ENCODE data around the gene TEX11.
"Not testable (repeated sequence)": the region's sequence is repeated elsewhere in the genome, so short reads cannot be mapped to it uniquely, and the experiment has no call there.

TEX11 gene

DNA sequence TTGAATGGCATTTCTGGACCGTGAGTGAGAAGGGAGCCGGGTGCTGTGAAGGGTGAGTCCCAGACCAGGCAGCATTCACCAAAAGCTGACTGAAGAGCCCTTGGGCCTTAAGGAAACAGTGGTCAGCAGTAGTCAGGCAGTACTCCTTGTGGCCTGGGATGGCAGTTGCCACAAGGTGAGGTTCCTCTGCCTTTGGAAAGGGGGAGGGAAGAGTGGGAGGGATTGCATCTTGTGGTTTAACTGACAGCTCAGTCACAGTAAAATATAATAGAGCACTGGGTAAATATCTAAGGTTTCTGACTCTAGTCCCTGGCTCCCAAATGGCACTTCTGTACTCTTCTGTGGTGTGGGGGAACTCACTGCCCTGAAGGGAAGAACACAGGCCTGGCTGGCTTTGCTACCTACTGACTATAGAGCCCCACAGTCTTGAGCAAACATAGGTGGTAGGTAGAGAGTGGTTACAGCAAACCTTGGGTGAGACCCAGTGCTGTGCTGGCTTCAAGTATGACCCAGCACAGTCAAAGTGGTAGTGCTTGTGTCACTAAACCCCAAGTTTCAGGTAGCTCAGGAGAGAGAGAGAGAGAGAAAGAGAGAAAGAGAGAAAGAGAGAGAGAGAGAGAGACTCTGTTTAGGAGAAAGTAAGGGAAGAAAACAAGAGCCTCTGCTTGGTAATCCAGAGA, 154.2 kb downstream of the TEX11 start:
- DNase-seq = no peak

DNA sequence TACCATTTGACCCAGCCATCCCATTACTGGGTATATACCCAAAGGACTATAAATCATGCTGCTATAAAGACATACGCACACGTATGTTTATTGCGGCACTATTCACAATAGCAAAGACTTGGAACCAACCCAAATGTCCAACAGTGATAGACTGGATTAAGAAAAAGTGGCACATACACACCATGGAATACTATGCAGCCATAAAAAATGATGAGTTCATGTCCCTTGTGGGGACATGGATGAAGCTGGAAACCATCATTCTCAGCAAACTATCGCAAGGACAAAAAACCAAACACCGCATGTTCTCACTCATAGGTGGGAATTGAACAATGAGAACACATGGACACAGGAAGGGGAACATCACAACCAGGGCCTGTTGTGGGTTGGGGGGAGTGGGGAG, 174.7 kb downstream of the TEX11 start:
- DNase-seq = not testable (repeated sequence)

DNA sequence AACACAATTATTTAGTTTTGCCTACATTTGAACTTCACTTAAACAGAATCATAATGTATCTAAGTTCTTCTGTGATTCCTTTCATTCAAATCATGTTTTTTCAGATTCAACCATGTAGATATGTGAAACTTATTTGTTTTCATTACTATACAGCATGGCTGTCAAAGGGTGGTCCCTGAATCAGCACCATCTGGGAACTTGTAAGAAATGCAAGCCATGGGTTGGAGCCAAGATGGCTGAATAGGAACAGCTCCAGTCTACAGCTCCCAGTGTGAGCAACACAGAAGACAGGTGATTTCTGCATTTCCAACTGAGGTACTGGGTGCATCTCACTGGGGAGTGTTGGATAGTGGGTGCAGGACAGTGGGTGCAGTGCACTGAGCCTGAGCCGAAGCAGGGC, 180.6 kb downstream of the TEX11 start:
- DNase-seq = not testable (repeated sequence)

DNA sequence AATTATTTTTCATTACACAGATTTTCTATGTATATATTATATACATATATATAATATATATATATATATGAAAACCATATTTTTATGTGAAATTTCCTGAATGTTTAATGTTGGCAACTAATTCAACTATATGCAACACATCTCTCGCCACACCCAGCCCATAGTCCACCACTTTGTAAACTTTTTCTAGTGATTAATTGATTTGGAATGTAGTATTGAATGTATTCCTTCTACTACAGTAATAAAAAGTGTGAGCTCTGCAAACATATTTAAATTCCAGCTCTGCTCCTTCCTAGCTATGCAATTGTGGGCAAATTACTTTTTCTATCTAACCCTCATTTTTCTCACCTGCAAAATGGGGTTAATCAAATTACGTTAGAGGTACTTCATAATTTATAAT, 187.8 kb downstream of the TEX11 start:
- DNase-seq = no peak

DNA sequence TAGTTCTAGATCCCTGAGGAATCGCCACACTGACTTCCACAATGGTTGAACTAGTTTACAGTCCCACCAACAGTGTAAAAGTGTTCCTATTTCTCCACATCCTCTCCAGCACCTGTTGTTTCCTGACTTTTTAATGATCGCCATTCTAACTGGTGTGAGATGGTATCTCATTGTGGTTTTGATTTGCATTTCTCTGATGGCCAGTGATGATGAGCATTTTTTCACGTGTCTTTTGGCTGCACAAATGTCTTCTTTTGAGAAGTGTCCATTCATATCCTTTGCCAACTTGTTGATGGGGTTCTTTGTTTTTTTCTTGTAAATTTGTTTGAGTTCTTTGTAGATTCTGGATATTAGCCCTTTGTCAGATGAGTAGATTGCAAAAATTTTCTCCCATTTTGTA, 197.2 kb downstream of the TEX11 start:
- not testable (repeated sequence) for DNase-seq

DNA sequence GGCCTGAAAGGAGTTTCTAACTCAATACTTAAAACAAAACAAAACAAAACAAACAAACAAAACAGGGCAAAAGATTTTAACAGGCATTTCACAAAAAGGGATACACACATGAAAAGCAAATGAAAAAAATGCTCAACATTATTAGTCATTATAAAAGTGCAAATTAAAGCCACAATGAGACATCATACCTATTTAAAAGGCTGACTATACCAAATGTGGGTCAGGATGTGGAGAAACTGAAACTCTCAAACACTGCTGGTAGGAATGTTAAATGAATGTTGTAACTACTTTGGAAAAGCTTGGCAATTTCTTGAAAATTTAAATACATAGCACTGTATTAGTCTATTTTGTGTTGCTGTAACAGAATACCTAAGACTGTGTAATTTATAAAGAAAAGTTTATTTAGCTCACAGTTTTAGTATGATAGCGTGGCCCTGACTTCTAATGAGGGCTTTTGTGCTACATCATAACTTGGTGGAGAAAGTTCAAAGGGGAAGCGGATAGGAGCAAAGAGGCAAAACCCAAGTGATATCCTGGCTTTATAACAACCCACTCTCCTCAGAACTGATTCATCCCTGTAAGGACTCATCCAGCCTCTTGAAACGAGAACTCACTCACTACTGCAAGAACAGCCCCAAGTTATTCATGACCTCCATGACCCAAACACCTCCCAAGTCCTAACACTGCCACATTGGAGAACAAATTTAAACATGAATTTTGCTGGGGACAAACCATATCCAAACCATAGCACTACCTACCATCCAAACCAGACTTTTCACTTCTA, 214.0 kb downstream of the TEX11 start:
- DNase-seq = no peak

DNA sequence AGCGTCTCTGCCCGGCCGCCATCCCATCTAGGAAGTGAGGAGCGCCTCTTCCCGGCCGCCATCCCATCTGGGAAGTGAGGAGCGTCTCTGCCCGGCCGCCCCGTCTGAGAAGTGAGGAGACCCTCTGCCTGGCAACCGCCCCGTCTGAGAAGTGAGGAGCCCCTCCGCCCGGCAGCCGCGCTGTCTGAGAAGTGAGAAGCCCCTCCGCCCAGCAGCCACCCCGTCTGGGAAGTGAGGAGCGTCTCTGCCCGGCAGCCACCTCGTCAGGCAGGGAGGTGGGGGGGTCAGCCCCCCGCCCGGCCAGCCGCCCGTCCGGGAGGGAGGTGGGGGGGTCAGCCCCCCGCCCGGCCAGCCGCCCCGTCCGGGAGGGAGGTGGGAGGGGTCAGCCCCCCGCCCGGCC, 229.1 kb downstream of the TEX11 start:
- not testable (repeated sequence) for DNase-seq

DNA sequence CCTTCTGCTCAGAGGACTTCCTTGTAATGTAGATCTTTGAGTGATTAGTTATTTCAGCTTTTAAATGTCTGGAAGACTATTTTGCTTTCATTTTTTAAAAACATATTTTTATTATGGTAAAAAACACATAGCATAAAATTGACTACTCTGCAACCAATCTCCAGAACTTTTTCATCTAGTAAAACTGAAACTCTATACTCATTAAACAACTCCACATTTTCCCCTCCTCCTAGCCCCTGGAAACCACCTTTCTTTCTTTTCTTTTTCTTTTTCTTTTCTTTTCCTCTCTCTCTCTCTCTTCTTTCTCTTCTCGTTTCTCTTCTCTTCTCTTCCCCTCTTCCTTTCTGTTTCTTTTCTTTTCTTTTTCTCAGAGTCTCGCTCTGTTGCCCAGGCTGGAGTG, 233.2 kb downstream of the TEX11 start:
- no peak for DNase-seq

DNA sequence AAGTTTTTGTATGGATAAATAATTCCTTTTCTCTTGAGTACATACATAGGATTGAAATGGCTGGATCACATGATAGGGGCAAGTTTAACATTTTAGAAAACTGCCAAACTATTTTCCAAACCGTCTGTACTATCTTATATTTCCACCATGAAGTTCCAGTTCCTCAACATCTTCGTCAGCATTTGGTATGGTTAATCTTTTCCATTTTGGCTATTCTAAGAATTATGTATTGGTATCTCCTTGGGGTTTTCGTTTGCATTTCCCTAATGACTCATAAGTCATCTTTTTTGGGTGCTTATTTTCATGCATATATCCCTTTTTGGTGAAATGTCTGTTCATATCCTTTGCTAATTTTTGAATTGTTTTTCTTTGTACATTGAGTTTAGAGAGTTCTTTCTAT, 236.2 kb downstream of the TEX11 start:
- DNase-seq = no peak

DNA sequence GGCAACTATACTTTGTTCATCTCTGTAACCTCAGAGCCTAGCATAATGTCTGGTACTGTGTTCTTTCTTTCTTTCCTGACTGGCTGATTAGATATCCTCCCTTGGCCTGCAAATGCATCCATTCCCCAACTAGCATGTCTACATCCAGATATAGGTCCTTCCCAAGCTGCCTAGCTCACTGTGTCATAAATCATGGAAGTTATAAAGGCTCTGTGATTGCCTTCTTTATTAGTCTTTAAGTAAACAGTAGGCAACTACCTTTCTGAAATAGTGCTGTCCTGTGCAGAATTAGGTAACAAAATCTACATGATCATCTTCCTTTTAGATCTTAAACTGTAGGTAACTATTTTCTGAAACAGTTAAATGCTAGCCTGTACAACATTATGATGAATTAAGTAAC, 239.4 kb downstream of the TEX11 start:
- DNase-seq = no peak

DNA sequence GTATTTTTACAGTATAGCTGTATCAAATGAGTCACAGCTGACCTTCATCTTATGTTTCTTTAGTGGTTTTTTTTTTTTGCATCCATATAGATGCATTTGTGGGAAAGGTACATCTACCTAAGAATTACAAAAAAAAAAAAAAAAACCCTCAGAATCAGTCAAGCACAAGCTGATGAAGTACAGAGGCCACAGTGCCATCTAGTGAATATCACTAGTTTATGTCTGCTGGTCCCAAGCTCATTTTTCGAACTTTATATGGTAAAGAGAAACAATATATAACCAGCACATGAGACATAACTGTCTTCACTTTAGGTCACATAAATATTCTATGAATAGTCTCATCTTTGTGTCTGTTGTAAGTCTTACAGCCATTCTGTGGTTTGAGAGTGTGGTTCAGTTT, 243.8 kb downstream of the TEX11 start:
- no peak for DNase-seq

DNA sequence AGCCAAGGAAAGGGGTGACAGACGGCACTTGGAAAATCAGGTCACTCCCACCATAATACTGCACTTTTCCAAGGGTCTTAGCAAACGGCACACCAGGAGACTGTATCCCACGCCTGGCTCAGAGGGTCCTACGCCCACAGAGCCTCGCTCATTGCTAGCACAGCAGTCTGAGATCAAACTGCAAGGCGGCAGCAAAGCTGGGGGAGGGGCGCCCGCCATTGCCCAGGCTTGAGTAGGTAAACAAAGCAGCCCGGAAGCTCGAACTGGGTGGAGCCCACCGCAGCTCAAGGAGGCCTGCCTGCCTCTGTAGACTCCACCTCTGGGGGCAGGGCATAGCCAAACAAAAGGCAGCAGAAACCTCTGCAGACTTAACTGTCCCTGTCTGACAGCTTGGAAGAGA, 247.4 kb downstream of the TEX11 start:
- not testable (repeated sequence) for DNase-seq

DNA sequence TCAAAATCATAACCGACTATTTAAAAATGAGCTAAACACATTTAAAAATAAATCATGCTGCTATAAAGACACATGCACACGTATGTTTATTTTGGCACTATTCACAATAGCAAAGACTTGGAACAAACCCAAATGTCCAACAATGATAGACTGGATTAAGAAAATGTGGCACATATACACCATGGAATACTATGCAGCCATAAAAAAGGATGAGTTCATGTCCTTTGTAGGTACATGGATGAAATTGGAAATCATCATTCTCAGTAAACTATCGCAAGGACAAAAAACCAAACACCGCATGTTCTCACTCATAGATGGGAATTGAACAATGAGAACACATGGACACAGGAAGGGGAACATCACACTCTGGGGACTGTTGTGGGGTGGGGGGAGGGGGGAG, 251.0 kb downstream of the TEX11 start:
- not testable (repeated sequence) for DNase-seq

DNA sequence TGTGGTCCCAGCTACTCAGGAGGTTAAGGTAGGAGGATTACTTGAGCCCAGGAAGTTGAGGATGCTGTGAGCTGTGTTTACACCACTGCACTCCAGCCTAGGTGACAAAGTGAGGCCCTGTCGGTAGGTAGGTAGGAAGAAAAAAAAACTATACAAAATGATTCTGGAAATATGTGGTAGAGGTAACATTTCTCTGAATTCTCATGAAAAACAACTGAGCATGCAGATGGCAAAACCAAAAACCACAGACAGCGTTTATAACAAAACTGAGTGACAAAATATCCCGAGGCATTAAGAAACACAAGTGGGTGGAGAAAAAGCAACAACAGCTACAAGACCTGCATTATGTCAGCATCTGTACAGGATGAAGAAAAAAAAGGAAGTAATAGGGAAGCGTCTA, 252.2 kb downstream of the TEX11 start:
- DNase-seq = no peak

DNA sequence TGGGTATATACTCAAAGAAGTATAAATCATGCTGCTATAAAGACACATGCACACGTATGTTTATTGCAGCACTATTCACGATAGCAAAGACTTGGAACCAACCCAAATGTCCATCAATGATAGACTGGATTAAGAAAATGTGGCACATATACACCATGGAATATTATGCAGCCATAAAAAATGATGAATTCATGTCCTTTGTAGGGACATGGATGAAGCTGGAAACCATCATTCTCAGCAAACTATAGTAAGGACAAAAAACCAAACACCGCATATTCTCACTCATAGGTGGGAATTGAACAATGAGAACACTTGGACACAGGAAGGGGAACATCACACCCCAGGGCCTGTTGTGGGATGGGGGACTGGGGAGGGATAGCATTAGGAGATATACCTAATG, 260.6 kb downstream of the TEX11 start:
- not testable (repeated sequence) for DNase-seq

DNA sequence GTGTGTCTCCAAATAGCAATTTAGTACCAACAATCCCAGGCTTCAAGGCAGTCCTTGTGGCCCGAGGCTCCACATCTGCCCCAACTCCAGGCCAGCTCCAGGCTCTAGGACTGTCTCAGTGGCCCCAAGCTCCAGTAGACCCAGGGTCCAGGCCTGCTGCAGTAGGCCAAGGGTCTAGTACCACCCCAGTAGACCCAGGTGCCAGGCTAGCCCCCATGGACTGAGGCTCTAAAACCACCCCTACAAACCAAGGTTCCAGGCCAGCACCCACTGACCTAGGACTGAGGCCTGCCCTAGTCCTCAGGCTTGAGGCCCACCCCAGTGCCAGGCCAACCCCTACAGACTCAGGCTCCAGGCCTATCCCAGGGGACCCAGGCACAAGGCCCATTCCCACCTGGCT, 272.3 kb downstream of the TEX11 start:
- DNase-seq = no peak

DNA sequence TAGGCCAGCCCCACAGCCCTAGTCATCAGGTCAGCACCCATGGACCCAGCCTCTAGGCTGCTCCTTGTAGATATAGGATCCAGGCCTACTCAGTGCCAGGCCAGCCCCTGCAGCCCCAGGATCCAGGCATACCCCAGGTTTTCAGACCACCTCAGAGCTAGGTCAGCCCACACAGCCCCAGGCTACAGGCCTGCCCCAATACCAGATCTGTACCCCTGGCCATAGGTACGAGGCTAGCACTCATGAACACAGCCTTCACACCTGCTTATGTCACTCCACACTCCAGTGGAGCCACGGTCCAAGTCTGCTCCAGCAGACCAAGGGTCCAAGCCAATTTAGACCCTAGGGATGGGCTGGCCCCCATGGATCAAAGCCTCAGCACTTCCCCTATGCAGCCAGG, 272.8 kb downstream of the TEX11 start:
- no peak for DNase-seq

DNA sequence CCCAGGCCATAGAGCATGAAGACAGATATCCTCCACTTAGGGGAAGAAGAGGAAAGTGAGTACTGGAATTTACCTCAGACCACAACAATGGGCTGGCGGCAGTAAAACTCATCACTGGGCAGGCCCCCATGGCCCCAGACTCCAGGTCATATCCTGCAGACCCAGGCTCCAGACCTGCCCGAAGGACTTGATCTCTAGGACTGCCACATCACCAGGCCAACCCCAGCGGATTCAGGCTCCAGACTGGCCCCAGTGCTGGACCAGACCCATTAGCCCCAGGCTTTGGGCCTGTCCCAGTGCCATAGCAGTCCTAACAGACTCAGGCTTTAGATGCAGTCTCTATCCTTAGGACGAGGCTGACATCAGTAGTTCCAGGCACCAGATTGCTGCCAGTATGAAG, 273.3 kb downstream of the TEX11 start:
- no peak for DNase-seq

DNA sequence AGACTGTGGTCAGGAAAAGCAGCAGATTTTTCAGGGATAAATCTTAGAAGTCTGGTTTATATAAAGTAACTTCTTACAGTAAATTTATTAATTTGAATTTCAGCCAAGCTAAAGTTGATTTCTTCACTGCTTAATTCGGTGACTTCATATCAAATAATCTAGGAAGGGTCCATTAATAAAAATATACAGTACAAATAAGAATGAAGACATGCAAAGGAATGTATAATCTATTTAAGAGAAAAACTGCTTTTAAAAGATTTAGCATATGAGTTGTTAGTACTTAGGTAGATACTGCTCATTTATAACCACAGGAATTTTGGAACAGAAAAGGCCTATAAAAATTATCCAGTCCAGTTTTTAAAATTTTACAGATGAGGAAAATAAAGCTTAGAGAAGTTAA, 286.8 kb downstream of the TEX11 start:
- no peak for DNase-seq

DNA sequence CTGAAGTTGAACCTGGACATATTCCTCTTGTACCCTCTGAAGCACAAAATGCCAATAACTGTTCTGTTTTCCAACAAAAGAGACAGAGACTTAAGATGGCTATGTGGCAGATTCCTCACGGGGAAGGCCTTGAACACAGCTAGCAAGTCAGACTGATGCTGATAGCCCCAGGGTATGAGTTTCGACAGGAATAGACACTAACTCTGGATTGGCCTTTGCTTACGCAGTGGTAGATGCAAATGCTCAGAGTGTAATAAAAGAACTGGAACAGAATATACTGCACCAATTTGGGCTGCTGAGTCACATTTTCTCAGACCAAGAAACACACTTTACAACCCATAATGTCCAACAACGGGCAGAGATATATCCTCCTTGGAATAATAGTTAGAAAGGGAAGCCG, 290.0 kb downstream of the TEX11 start:
- no peak for DNase-seq

DNA sequence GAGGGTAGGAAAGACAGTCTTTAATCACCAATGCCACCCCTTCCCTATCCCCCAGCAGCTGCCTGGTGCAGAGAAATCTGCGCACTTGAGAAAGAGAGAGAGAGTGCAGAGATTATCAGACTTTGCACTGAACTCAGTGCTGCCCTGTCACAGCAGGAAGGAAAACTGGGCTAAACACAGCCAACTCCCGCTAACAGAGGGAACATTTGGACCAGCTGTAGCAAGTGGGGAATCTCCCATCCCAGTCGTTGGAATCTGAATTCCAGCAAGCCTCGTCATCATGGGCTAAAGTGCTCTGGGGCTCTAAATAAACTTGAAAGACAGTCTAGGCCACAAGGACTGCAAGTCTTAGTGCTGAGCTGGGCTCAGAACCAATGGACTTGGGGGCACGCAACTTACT, 295.2 kb downstream of the TEX11 start:
- no peak for DNase-seq

DNA sequence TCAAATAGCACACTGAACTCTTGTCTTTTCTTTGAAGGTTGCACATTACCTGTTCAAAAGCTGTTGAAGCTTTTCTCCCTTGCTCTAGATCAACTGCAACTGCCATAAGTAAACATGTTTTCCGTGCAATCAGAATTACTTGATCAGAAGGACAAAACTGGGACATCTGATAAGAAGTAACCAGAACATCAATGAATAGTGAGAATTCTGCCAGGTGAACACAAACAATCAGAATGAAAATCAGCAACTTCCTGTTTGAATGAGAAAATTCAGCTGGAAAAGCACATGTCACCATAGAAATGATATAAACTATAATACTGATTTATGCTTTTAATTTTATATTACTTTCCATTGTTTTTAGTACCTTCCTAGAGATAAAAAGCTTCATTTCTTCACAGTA, 303.2 kb downstream of the TEX11 start:
- DNase-seq = no peak

DNA sequence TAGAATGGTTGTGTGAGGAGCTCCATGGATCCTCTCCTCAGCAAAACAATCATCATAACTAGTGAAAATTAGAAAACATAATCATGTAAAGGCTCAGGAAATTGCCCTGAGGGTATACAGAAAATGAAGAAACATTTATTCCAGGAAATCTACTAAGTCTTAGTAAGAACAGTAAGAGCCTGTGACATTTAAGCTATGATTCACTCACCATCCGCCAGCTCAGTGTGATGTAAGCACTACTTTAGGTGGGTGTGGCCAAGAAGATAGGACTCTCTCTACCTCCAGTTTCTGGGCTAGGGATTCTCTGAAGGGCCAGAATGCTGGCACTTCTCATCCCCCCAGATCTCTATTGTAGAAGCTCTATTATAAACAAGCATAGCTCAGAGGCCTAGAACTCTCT, 316.4 kb downstream of the TEX11 start:
- no peak for DNase-seq

DNA sequence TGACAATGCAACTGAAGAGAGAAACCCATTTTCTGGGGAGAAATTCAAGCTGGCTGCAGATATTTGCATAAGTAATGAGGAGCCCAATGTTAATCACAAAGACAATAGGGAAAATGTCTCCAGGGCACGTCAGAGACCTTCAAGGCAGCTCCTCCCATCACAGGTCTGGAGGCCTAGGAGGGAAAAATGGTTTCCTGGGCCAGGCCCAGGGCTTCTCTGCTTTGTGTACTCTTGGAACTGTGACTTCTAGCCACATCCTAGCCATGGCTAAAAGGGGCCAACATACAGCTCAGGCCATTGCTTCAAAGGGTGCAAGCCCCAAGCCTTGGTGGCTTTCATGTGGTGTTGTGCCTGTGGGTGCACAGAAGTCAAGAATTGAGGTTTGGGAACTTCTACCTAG, 321.4 kb downstream of the TEX11 start:
- DNase-seq = not testable (repeated sequence)

DNA sequence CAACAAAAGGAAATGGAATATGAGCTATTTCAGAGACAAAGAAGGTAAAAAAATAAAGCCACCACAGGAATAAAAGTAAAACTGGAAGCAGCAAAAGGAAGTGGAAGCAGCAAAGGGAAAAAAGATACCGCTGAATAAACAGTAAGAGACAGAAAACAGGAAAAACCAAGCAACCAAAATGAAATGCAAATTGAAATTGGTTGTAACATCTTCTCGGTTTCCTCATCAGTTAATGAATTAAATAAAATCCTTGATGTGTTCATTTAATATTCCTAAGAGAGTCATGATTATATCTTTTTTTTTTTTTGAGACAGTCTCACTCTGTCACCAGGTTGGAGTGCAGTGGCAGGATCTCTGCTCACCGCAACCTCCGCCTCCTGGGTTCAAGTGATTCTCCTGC, 331.1 kb downstream of the TEX11 start:
- DNase-seq = no peak

Measured in activated CD4-positive, CD25-positive, alpha-beta regulatory T cell treated with anti-CD3 and anti-CD28 coated beads, Interleukin-2, amount 50 U/mL, for 72 hours (primary cell).